Mesenchymal stem cell (in vitro differentiated cells and primary cell): ENCODE measurements around the gene RSBN1L.

ENCODE experiments used
- DNase-seq: peaks from one replicate; pipeline ENCODE4 v3.0.0-alpha.2; 2013
- H2AFZ ChIP-seq: one replicate; pipeline ENCODE4 v1.6.1; 2013; ENCODE audit warnings: low read depth, mild to moderate bottlenecking, control low read depth, inconsistent platforms, low read length, moderate library complexity
- H2AK5ac ChIP-seq: 2 replicates; pipeline ENCODE4 v1.6.1; 2013; ENCODE audit warnings: low read length, moderate library complexity, mild to moderate bottlenecking, inconsistent platforms; ENCODE audit not compliant: severe bottlenecking
- H2BK120ac ChIP-seq: one replicate; pipeline ENCODE4 v1.6.1; 2013; ENCODE audit warnings: low read depth, mild to moderate bottlenecking, inconsistent platforms, low read length, moderate library complexity
- H2BK12ac ChIP-seq, 2 experiments: one replicate each; pipeline ENCODE4 v1.6.1; 2013; ENCODE audit warnings: inconsistent platforms in 2 of 2, low read length in 2 of 2, mild to moderate bottlenecking in 2 of 2, moderate library complexity in 2 of 2, control low read depth in 1 of 2
- H2BK15ac ChIP-seq: one replicate; pipeline ENCODE4 v1.6.1; 2013; ENCODE audit warnings: mild to moderate bottlenecking, low read depth, inconsistent platforms; ENCODE audit not compliant: poor library complexity, severe bottlenecking
- H2BK5ac ChIP-seq: 2 replicates; pipeline ENCODE4 v1.6.1; 2013; ENCODE audit warnings: low read depth, mild to moderate bottlenecking, low read length, control low read depth, inconsistent platforms; ENCODE audit not compliant: poor library complexity, severe bottlenecking
- H3K14ac ChIP-seq, 2 experiments: one replicate each; pipeline ENCODE4 v1.6.1; 2013; ENCODE audit warnings: inconsistent platforms in 2 of 2, low read length in 2 of 2, control low read depth in 1 of 2, mild to moderate bottlenecking in 1 of 2, moderate library complexity in 1 of 2
- H3K18ac ChIP-seq, 2 experiments: one replicate each; pipeline ENCODE4 v1.6.1; 2013; ENCODE audit warnings: inconsistent platforms in 2 of 2, low read length in 2 of 2, control low read depth in 1 of 2, low read depth in 1 of 2, mild to moderate bottlenecking in 1 of 2
- H3K23ac ChIP-seq, 2 experiments: one replicate each; pipeline ENCODE4 v1.6.1; 2013; ENCODE audit warnings: inconsistent platforms in 2 of 2, low read length in 2 of 2, mild to moderate bottlenecking in 2 of 2, moderate library complexity in 2 of 2, control low read depth in 1 of 2
- H3K27ac ChIP-seq: 2 replicates; pipeline ENCODE4 v1.5.1; 2013; ENCODE audit warnings: mild to moderate bottlenecking, moderate library complexity, low read length, control low read depth, inconsistent platforms; ENCODE audit not compliant: poor library complexity, severe bottlenecking
- H3K27me3 ChIP-seq, 2 experiments: 2 replicates each; pipeline versions ENCODE4 v1.6.1 to v1.7.0; 2013; ENCODE audit warnings: low read length in 2 of 2, mild to moderate bottlenecking in 2 of 2, moderate library complexity in 2 of 2, control low read depth in 1 of 2, inconsistent platforms in 1 of 2; ENCODE audit not compliant: control insufficient read depth in 1 of 2, insufficient read depth in 1 of 2
- H3K36me3 ChIP-seq, 2 experiments: 2 replicates each; pipeline versions ENCODE4 v1.6.1 to v1.7.0; 2013; ENCODE audit warnings: low read length in 2 of 2, control low read depth in 1 of 2, inconsistent platforms in 1 of 2, low read depth in 1 of 2, mild to moderate bottlenecking in 1 of 2; ENCODE audit not compliant: insufficient read depth in 2 of 2, control insufficient read depth in 1 of 2
- H3K4ac ChIP-seq, 2 experiments: one replicate each; pipeline ENCODE4 v1.6.1; 2013; ENCODE audit warnings: inconsistent platforms in 2 of 2, low read length in 2 of 2, mild to moderate bottlenecking in 2 of 2, moderate library complexity in 2 of 2, control low read depth in 1 of 2, low read depth in 1 of 2
- H3K4me1 ChIP-seq: 2 replicates; pipeline ENCODE4 v1.6.1; 2013; ENCODE audit warnings: low read depth, low read length, control low read depth; ENCODE audit not compliant: control insufficient read depth, insufficient read depth
- H3K4me2 ChIP-seq: 2 replicates; pipeline ENCODE4 v1.6.1; 2013; ENCODE audit warnings: low read length, mild to moderate bottlenecking, inconsistent platforms; ENCODE audit not compliant: poor library complexity, severe bottlenecking
- H3K4me3 ChIP-seq, 2 experiments: 2 replicates each; pipeline versions ENCODE4 v1.5.1 to v1.7.0; 2013; ENCODE audit warnings: low read length in 2 of 2, mild to moderate bottlenecking in 2 of 2, control low read depth in 1 of 2, low read depth in 1 of 2; ENCODE audit not compliant: insufficient read depth in 1 of 2
- H3K79me1 ChIP-seq: replicated peaks from 2 replicates; pipeline ENCODE4 v1.6.1; 2013; ENCODE audit warnings: mild to moderate bottlenecking, control low read depth, low read length, inconsistent platforms; ENCODE audit not compliant: poor library complexity, severe bottlenecking
- H3K9ac ChIP-seq: 2 replicates; pipeline ENCODE4 v1.7.0; 2013; ENCODE audit warnings: mild to moderate bottlenecking, low read length, moderate library complexity
- H3K9me3 ChIP-seq: 2 replicates; pipeline ENCODE4 v1.7.0; 2013; ENCODE audit warnings: mild to moderate bottlenecking, low read length; ENCODE audit not compliant: control insufficient read depth
- H4K8ac ChIP-seq: one replicate; pipeline ENCODE4 v1.6.1; 2013; ENCODE audit warnings: inconsistent platforms, mild to moderate bottlenecking, low read length, moderate library complexity
- H4K91ac ChIP-seq: one replicate; pipeline ENCODE4 v1.6.1; 2013; ENCODE audit warnings: mild to moderate bottlenecking, low read length, inconsistent platforms
- WGBS: methylation state at CpG from one replicate; pipeline ENCODE4 v1.1.7; 2013; ENCODE audit warnings: mixed read lengths; 5-methylcytosine and 5-hydroxymethylcytosine counted together

The RSBN1L gene

DNA sequence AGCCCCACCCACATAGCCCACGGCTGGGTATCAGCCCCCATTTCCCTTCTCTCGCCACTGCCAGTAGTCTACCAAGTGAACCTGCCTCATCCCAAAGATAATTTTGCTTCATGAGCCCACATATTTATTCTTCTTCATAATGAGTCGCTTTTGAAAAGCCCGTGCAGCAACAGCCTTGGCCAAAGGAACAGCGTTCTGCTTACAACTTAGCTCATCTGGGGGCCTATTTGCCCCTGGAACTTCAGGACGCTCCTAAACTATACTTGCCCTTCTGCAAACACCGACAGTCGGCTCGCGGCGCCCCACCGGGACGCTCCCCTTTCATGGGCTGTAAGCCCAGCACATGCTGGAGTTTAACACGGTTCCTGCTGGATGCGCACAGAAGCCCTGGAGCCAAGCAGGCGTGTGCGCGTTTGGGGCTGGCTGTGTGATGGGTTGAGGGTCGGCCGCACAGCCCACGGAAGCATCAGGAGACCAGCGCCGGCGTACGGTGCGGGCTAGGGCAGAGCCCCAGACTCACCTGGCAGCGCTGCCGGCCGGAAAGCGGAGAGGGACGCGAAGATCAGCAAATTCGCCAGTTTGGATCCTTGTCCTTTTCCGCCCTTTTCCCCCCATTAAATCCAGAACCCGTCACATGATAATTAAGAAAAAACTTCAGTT, 101.6 kb downstream of the RSBN1L start:
- Histone ChIP-seq H2BK5ac (peak overlapping the region; percentile 8), H3K27me3 (no peaks in the 10 kb centered on the region), H3K23ac (no peak overlapping the region), H2AK5ac (no peak overlapping the region), H3K9ac (peak overlapping the region; percentile 97), H3K9me3 (no peaks in the 10 kb centered on the region), H3K27ac (peak overlapping the region; percentile 81), H4K91ac (peak overlapping the region; percentile 96), H4K8ac (peak overlapping the region; percentile 92), H3K14ac (peak overlapping the region in 1 of 2 experiments; percentile 87), H3K4me2 (peak overlapping the region; percentile 77), H3K18ac (peak overlapping the region; percentile 96 to 97), H2BK120ac (peak overlapping the region; percentile 82), H3K4me1 (peaks cover 1% of the 10 kb centered on the region), H2BK12ac (peak overlapping the region; percentile 17 to 60), H3K36me3 (peaks cover 7 to 18% of the 10 kb centered on the region in 2 experiments), H3K4ac (peak overlapping the region in 1 of 2 experiments; percentile 92), H2BK15ac (peak overlapping the region; percentile 56), H2AFZ (peak overlapping the region; percentile 33), H3K4me3 (peak overlapping the region; percentile 83 to 95), H3K79me1 (peaks cover 14% of the 10 kb centered on the region)
- no peak for DNase-seq
- WGBS, result 0% methylated on average over 35 of the region's 35 CpGs

DNA sequence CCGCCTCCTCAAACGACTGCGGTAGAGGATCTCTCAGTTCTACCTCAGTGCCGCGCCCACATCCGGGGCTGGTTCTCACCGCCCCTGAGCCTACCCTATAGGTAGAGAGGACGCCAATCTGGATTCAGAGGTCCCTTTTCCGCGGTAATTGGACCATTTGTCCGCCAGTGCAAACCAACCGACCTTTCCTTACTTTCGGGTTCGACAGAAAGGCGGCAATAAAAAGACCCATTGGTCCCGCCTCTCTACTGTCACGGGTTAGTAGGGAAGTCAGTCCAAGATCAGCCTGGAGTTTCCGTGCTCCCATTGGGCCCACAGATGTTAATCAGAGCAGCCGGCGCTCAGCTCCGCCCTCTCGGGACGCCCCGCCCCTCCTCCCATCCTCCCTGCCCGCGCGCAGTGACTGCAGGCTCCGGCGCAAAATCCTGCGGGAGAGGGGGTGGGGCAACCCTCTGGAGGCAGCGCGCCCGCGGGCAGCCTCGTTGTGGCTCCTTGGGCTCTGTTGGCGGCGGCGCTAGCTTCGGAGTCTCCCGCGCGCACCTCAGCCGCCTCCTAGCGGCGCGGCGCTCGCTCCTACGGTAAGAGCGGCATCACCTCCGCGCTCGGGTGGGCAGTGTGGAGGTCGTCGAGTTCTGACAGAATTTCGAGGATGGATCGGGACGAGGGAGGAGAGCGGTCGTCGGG, 102.3 kb downstream of the RSBN1L start, which contains the start of the genes PHTF2 and TMEM60:
Gene PHTF2, plus strand, starts transcription at position 380 of the 684 bp plus-strand sequence.
Gene TMEM60, minus strand, starts transcription at position 41 of the 684 bp plus-strand sequence. CDS start 4,061 bp downstream, outside the sequence.
- Histone ChIP-seq H3K27me3 (no peaks in the 10 kb centered on the region), H3K4me2 (peak within 1 kb of the TSS; percentile 77), H3K79me1 (peaks cover 14% of the 10 kb centered on the region)

DNA sequence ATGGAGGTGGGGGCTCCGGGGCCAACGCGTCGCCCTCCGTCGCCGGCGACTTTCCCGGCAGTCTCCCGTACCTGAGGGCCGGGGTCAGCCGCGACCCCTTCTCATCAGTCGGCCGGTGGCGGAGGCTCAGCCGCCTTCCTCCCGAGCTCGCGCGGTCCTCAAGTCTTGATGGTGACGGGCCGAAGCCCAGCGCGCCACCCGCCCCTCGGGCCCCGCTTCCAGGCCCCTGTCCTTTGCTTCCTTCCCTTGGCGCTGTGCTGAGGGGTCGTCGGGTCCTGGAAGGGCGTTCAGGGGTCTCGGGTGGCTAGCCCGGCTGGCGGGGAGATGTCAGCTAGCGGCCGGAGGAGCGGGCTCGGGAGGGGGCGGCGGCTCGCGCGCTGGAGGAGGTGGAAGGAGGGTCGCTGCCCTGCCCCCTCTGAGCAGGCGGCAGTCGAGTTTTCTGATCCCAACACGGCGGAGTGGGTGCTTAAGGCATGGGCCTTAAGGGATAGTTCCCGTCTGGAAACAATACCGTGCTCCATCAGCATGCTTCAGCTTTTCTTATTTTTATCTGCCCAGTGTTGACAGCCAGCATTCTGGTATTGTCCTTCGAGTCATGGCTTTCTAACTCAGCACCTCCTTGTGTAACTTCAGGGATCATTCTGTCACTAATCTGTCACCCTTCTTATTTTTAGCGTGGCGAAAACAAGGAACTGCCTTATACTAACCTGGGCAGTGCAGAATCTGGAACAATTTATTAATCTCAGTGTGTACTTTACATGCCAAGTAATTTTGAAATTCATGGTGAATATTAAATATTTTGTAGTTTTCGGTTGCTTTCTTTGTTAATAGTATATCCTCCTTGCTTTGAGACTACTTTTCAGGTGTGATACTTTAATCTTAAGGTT, 103.1 kb downstream of the RSBN1L start:
- Histone ChIP-seq H2AK5ac (no peak overlapping the region), H2BK120ac (peak overlapping the region; percentile 27), H4K8ac (peak overlapping the region; percentile 87), H2BK5ac (peak overlapping the region; percentile 66), H3K23ac (peak overlapping the region; percentile 67 to 75), H3K4me3 (peak overlapping the region; percentile 89 to 95), H3K4ac (peak overlapping the region; percentile 58 to 94), H2BK15ac (peak overlapping the region; percentile 57), H3K9ac (peak overlapping the region; percentile 97), H3K18ac (peak overlapping the region; percentile 88 to 96), H3K4me2 (peak overlapping the region; percentile 64), H2AFZ (peak overlapping the region; percentile 59), H3K79me1 (peaks cover 12% of the 10 kb centered on the region), H3K36me3 (peaks cover 7 to 9% of the 10 kb centered on the region in 2 experiments), H3K4me1 (peaks cover 1% of the 10 kb centered on the region), H3K27me3 (no peaks in the 10 kb centered on the region), H4K91ac (peak overlapping the region; percentile 57), H3K14ac (peak overlapping the region in 1 of 2 experiments; percentile 97), H3K9me3 (no peaks in the 10 kb centered on the region), H3K27ac (peak overlapping the region; percentile 75), H2BK12ac (peak overlapping the region in 1 of 2 experiments; percentile 49)
- peak; percentile 60 for DNase-seq
- WGBS, result 1% methylated on average over 52 of the region's 55 CpGs

More for the DNA sequence above, 102.3 kb downstream of the RSBN1L start, which contains the start of the genes PHTF2 and TMEM60:
- Histone ChIP-seq H3K36me3 (peaks cover 7 to 17% of the 10 kb centered on the region in 2 experiments), H2AK5ac (no peak within 1 kb of the TSS), H3K23ac (peak within 1 kb of the TSS; percentile 67 to 75), H3K4me3 (peak within 1 kb of the TSS; percentile 89 to 95), H2BK120ac (peak within 1 kb of the TSS; percentile 82), H3K4me1 (peaks cover 1% of the 10 kb centered on the region), H3K14ac (peak within 1 kb of the TSS in 1 of 2 experiments; percentile 97), H2AFZ (peak within 1 kb of the TSS; percentile 59), H3K27ac (peak within 1 kb of the TSS; percentile 81), H4K91ac (peak within 1 kb of the TSS; percentile 96), H3K18ac (peak within 1 kb of the TSS; percentile 96 to 97), H3K4ac (peak within 1 kb of the TSS; percentile 58 to 94), H3K9ac (peak within 1 kb of the TSS; percentile 97), H2BK5ac (peak within 1 kb of the TSS; percentile 66), H2BK15ac (peak within 1 kb of the TSS; percentile 57), H3K9me3 (no peaks in the 10 kb centered on the region), H2BK12ac (peak within 1 kb of the TSS; percentile 49 to 60), H4K8ac (peak within 1 kb of the TSS; percentile 92)
- DNase-seq, result peak; percentile 100
- WGBS, result under 1% methylated on average over 55 of the region's 61 CpGs
